Upper lobe of left lung (tissue), 6 donors: ENCODE measurements around the gene ZP2. TPM values are rescaled to one million over a fixed set of nuclear protein-coding genes. Genes with fewer than 3 reads are reported as not detected.

ENCODE experiments used
- ATAC-seq, 2 donors: fragments of 200-7000 bp; cut with Tn5 transposase; one replicate each; pipeline ENCODE4 v1.9.1; 2022; ENCODE audit warnings: mild to moderate bottlenecking in 2 of 2, moderate library complexity in 2 of 2; ENCODE audit not compliant: low FRiP score in 2 of 2
- DNase-seq, 2 donors: peaks; one replicate each; pipeline ENCODE4 v3.0.0-alpha.2; 2019 to 2020
- H3K27ac ChIP-seq, 4 donors: fragments of 200-600 bp; sonication (generic); one replicate each; pipeline ENCODE4 v1.5.1; 2016 to 2019
- H3K27me3 ChIP-seq, 4 donors: fragments of 200-600 bp; sonication (generic); one replicate each; pipeline ENCODE4 v1.5.1; 2017 to 2019
- H3K36me3 ChIP-seq, 4 donors: fragments of 200-600 bp; sonication (generic); one replicate each; pipeline ENCODE4 v1.5.1; 2016 to 2019
- H3K4me1 ChIP-seq, 4 donors: fragments of 200-600 bp; sonication (generic); one replicate each; pipeline ENCODE4 v1.5.1; 2018 to 2019
- H3K4me3 ChIP-seq, 4 donors: fragments of 200-600 bp; sonication (generic); one replicate each; pipeline ENCODE4 v1.5.1; 2017 to 2019; ENCODE audit warnings: mild to moderate bottlenecking in 2 of 4, moderate library complexity in 1 of 4
- H3K9me3 ChIP-seq, 4 donors: fragments of 200-600 bp; sonication (generic); one replicate each; pipeline ENCODE4 v1.5.1; 2018 to 2019
- EP300 ChIP-seq, 4 donors: sonication (generic); formaldehyde crosslinking; IDR thresholded peaks; one replicate each; pipeline ENCODE4 v1.5.1; 2017; ENCODE audit warnings: antibody characterized with exemption in 4 of 4, control low read depth in 2 of 4
- POLR2A ChIP-seq, 4 donors: fragments of 450-650 bp; IDR thresholded peaks; one replicate each; pipeline ENCODE4 v1.5.1; 2016 to 2017; ENCODE audit warnings: antibody characterized with exemption in 4 of 4, mild to moderate bottlenecking in 2 of 4
- POLR2AphosphoS5 ChIP-seq, 2 donors: sonication (generic); formaldehyde crosslinking; IDR thresholded peaks; one replicate each; pipeline ENCODE4 v1.5.1; 2017; ENCODE audit warnings: antibody characterized with exemption in 2 of 2
- WGBS, 2 donors: methylation state at CpG; one replicate each; pipeline ENCODE4 v1.1.5; 2017 to 2018; 5-methylcytosine and 5-hydroxymethylcytosine counted together
- total RNA-seq, 6 donors: library from RNA; depleted of rRNA in 4 of 6; stranded (reverse); fragments of >200 nt in 4 of 6; gene quantifications; one replicate each; pipeline versions ENCODE4 v1.1.0 to v1.2.1, GENCODE V29; 2016 to 2021
- TF ChIP-seq, protein P1 (sequence below), 6 experiments: fragments of 450-650 bp in 4 of 6; fragments of 200-600 bp in 2 of 6; sonication (generic) in 2 of 6; IDR thresholded peaks; one replicate each; pipeline ENCODE4 v1.5.1; 2016 to 2019; ENCODE audit warnings: antibody characterized with exemption in 6 of 6
- donor health status: DM: no; HTN: no; CAD: no; lungs with moderate emphysema.
- donor health status: DM: no; HTN: yes; CAD: no; lungs with severe emphysema.

The ZP2 gene
- total RNA-seq, 6 donors from 2014 or later, result not detected

DNA sequence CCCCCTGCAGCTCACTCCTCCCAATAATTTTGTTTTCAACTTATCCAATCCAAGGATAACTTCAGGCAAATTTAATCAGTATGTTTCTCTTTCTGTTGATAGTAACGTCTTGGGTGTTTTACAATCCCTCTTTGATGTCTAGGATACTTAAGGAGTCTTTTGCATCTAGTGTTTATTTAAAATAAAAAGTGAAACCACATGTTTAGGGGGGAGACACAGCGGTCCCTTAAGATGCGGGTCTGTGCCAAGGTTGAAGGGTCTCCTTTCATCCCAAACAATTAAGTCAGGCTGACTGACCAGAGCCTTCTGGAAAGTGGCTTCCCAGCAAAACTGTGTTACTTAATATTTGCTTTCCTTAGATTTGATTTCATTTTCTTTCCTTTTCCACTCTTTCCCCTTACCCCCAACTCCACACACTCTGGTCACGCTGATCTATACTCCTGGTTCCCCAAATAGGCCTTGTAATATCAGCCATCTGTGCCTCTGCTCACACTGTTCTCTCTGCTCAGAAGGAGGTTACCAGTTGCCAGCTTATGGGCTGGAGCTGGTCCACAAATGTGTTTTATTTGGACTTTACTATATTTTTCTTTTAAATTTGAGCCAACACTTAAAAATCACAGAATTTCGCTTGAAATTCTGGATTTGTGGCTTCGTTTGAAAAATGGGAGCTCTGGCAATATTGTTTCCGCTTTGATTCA is 33.3 kb upstream of the ZP2 start:
- H3K4me1 ChIP-seq, result peaks cover 0 to 9% (median 2%) of the 10 kb centered on the region in 4 donors
- no peaks in the 10 kb centered on the region for H3K9me3 ChIP-seq
- DNase-seq, result no peak
- H3K4me3 ChIP-seq, result no peak overlapping the region
- no peaks in the 10 kb centered on the region for H3K36me3 ChIP-seq
- no peak for ATAC-seq
- H3K27ac ChIP-seq, result no peak overlapping the region
- H3K27me3 ChIP-seq, result no peaks in the 10 kb centered on the region
- TF ChIP-seq, protein P1, sequence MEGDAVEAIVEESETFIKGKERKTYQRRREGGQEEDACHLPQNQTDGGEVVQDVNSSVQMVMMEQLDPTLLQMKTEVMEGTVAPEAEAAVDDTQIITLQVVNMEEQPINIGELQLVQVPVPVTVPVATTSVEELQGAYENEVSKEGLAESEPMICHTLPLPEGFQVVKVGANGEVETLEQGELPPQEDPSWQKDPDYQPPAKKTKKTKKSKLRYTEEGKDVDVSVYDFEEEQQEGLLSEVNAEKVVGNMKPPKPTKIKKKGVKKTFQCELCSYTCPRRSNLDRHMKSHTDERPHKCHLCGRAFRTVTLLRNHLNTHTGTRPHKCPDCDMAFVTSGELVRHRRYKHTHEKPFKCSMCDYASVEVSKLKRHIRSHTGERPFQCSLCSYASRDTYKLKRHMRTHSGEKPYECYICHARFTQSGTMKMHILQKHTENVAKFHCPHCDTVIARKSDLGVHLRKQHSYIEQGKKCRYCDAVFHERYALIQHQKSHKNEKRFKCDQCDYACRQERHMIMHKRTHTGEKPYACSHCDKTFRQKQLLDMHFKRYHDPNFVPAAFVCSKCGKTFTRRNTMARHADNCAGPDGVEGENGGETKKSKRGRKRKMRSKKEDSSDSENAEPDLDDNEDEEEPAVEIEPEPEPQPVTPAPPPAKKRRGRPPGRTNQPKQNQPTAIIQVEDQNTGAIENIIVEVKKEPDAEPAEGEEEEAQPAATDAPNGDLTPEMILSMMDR (IDR thresholded peaks at IDR 0.05), result no peak
- TF ChIP-seq POLR2A (IDR thresholded peaks at IDR 0.05) (no peak), POLR2AphosphoS5 (IDR thresholded peaks at IDR 0.05) (no peak), EP300 (IDR thresholded peaks at IDR 0.05) (no peak)
- 44 to 50% methylated on average over 7 of the region's 7 CpGs for WGBS, 2 donors

DNA sequence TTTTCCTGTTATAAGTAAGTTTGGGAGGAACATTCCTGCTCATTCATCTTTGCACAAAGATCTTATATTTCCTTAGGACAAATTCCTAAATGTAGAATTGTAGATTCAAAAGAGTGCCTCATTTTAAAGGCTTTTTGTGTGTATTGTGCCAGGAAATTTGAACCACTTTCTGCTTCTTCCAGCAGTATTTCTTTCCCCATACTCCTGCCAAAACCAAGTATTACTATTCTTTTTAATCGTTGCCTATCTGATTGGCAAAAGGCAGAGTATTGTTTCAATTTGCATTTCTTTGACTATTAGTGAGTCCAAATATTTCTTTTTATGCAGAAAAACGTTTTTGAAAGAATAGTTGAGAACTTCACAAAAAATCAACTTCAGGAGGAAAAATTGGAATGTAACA is 31.4 kb upstream of the ZP2 start:
- no peak overlapping the region for H3K27ac ChIP-seq
- DNase-seq, result no peak
- H3K36me3 ChIP-seq, result no peaks in the 10 kb centered on the region
- peaks cover 0 to 9% (median 2%) of the 10 kb centered on the region in 4 donors for H3K4me1 ChIP-seq
- WGBS, 2 donors, result 35 to 45% methylated on average over 2 of the region's 2 CpGs
- no peak for ATAC-seq
- no peaks in the 10 kb centered on the region for H3K27me3 ChIP-seq
- no peaks in the 10 kb centered on the region for H3K9me3 ChIP-seq
- TF ChIP-seq, protein P1 (IDR thresholded peaks at IDR 0.05), result no peak
- TF ChIP-seq POLR2A (IDR thresholded peaks at IDR 0.05) (no peak), EP300 (IDR thresholded peaks at IDR 0.05) (no peak)
- H3K4me3 ChIP-seq, result no peak overlapping the region

DNA sequence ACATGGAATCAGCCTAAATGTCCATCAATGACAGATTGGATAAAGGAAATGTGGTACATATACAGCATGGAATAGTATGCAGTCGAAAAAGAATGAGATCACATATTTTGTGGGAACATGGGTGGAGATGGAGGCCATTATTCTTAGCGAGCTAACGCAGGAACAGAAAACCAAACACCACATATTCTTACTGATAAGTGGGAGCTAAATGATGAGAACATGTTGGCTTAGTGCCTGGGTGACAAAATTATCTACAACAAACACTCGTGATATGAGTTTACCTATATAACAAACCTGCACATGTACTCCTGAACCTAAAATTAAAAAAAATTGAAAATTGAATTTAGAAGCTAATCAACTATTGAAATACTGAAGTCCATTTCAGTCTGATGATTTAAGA is 28.3 kb upstream of the ZP2 start:
- WGBS, 2 donors, result 65% methylated on average over 4 of the region's 4 CpGs
- DNase-seq, result no peak
- H3K4me1 ChIP-seq, result peaks cover 0 to 5% (median 0%) of the 10 kb centered on the region in 4 donors

GRCh38 chr16:21236831-21237230 is 25.5 kb upstream of the ZP2 start:
- ATAC-seq, result no peak
- no peak for DNase-seq
- H3K4me1 ChIP-seq, result no peaks in the 10 kb centered on the region
- H3K27ac ChIP-seq, result no peak overlapping the region
- H3K4me3 ChIP-seq, result no peak overlapping the region
- no peaks in the 10 kb centered on the region for H3K27me3 ChIP-seq
- no peaks in the 10 kb centered on the region for H3K9me3 ChIP-seq
- H3K36me3 ChIP-seq, result no peaks in the 10 kb centered on the region
- WGBS, 2 donors, result 87 to 91% methylated on average over 5 of the region's 5 CpGs
- TF ChIP-seq EP300 (IDR thresholded peaks at IDR 0.05) (no peak), POLR2AphosphoS5 (IDR thresholded peaks at IDR 0.05) (no peak)

More for the DNA sequence above, 28.3 kb upstream of the ZP2 start:
- Histone ChIP-seq H3K27me3 (no peaks in the 10 kb centered on the region), H3K4me3 (no peak overlapping the region), H3K27ac (no peak overlapping the region), H3K9me3 (no peaks in the 10 kb centered on the region), H3K36me3 (no peaks in the 10 kb centered on the region)
- no peak for ATAC-seq
- TF ChIP-seq EP300 (IDR thresholded peaks at IDR 0.05), result no peak
- no peak for TF ChIP-seq POLR2AphosphoS5 (IDR thresholded peaks at IDR 0.05)
- no peak for TF ChIP-seq POLR2A (IDR thresholded peaks at IDR 0.05)
- TF ChIP-seq, protein P1 (IDR thresholded peaks at IDR 0.05), result no peak

DNA sequence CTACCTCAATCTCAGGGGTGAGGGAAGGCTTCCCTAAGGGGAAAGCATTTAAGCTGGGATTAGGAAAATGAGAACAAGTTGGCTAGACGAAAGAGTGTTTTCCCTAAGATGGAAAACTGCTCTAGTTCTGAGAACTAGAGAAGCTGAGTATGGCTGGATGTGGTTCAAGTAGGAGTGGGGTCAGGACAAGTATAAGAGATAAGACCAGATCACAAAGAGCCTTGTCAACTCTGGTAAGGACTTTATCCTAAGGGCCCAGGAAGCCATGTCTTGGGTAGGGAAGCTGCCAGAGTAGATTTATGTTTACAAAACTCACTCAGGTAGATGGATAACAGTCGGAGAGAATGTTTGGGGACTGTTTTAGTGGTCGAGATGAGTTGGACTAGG is 23.8 kb upstream of the ZP2 start:
- Histone ChIP-seq H3K36me3 (no peaks in the 10 kb centered on the region), H3K4me1 (no peaks in the 10 kb centered on the region), H3K9me3 (no peaks in the 10 kb centered on the region), H3K4me3 (no peak overlapping the region), H3K27me3 (no peaks in the 10 kb centered on the region), H3K27ac (no peak overlapping the region)
- no peak for DNase-seq
- TF ChIP-seq POLR2AphosphoS5 (IDR thresholded peaks at IDR 0.05) (no peak), POLR2A (IDR thresholded peaks at IDR 0.05) (no peak), EP300 (IDR thresholded peaks at IDR 0.05) (no peak)
- TF ChIP-seq, protein P1 (IDR thresholded peaks at IDR 0.05), result no peak
- no peak for ATAC-seq
- 73 to 74% methylated on average over 3 of the region's 3 CpGs for WGBS, 2 donors
